Fibroblast of lung (primary cell): Measurements from ENCODE around the gene GAB2.

Experiments
- EZH2 ChIP-seq: IDR thresholded peaks from 2 replicates; pipeline ENCODE4 v1.5.1; 2012; ENCODE audit warnings: low read length, control low read depth, mild to moderate bottlenecking; ENCODE audit errors: missing control alignments
- TF ChIP-seq, protein P1 (sequence below), 2 donors: IDR thresholded peaks in 1 of 2; conservative IDR thresholded peaks in 1 of 2; 1 replicate in 1 of 2; 2 replicates in 1 of 2; pipeline ENCODE4 v1.5.1; 2011 to 2012; ENCODE audit warnings: low read length in 2 of 2, control low read depth in 1 of 2, inconsistent platforms in 1 of 2, low read depth in 1 of 2, mild to moderate bottlenecking in 1 of 2

DNA sequence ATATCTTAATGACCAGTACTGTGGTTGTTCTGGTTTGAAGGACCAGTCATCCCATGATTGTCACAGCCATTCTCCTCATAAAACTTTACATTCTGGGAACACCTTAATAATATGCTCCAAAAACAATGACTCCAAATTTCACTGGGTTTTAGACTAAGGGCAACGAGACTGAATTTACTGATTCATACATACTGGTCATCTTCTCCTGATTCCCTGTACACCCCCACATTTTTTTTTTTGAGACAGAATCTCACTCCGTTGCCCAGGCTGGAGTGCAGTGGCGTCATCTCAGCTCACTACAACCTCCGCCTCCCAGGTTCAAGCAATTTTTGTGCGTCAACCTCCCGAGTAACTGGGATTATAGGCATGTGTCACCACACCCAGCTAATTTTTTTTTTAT is 78.9 kb downstream of the GAB2 start:
- TF ChIP-seq, protein P1, sequence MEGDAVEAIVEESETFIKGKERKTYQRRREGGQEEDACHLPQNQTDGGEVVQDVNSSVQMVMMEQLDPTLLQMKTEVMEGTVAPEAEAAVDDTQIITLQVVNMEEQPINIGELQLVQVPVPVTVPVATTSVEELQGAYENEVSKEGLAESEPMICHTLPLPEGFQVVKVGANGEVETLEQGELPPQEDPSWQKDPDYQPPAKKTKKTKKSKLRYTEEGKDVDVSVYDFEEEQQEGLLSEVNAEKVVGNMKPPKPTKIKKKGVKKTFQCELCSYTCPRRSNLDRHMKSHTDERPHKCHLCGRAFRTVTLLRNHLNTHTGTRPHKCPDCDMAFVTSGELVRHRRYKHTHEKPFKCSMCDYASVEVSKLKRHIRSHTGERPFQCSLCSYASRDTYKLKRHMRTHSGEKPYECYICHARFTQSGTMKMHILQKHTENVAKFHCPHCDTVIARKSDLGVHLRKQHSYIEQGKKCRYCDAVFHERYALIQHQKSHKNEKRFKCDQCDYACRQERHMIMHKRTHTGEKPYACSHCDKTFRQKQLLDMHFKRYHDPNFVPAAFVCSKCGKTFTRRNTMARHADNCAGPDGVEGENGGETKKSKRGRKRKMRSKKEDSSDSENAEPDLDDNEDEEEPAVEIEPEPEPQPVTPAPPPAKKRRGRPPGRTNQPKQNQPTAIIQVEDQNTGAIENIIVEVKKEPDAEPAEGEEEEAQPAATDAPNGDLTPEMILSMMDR (conservative IDR thresholded peaks at IDR 0.05 in 1 of 2, IDR thresholded peaks at IDR 0.05 in 1 of 2; ENCODE audit: low read depth in 1 of 2, low read length in 2 of 2), result no peak
- TF ChIP-seq EZH2, result no peak
